HG03521 (cell line): Measurements from ENCODE around the gene REEP3.

Experiments used
- ATAC-seq: cut with Tn5 transposase; IDR thresholded peaks from one replicate; pipeline ENCODE4 v1.9.1; 2021; ENCODE audit warnings: mild to moderate bottlenecking, moderate library complexity; ENCODE audit not compliant: unreplicated experiment

REEP3 gene

GRCh38 chr10:63627396-63627795 lies 106.2 kb downstream of the REEP3 start:
- ATAC-seq, result no peak

DNA sequence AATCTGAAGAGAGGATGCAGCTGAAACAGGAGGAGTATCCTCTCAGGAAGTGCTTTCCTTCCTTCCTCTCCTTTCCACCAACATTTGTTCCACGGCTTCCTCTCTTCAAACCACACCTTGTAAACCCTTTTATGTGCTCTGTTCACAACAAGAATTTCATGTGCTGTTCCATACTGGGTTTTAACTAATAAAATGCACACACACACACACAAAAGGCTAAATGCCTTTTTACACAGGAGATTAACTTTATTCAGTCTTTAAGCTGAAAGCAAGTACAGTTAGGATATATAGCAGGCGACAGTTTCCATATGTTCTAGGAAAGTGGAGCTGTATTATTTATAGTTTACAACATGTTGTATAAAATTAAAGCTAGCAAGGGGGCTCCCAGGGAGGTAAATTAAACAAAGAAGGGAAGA lies 106.7 kb downstream of the REEP3 start:
- ATAC-seq, result no peak

DNA sequence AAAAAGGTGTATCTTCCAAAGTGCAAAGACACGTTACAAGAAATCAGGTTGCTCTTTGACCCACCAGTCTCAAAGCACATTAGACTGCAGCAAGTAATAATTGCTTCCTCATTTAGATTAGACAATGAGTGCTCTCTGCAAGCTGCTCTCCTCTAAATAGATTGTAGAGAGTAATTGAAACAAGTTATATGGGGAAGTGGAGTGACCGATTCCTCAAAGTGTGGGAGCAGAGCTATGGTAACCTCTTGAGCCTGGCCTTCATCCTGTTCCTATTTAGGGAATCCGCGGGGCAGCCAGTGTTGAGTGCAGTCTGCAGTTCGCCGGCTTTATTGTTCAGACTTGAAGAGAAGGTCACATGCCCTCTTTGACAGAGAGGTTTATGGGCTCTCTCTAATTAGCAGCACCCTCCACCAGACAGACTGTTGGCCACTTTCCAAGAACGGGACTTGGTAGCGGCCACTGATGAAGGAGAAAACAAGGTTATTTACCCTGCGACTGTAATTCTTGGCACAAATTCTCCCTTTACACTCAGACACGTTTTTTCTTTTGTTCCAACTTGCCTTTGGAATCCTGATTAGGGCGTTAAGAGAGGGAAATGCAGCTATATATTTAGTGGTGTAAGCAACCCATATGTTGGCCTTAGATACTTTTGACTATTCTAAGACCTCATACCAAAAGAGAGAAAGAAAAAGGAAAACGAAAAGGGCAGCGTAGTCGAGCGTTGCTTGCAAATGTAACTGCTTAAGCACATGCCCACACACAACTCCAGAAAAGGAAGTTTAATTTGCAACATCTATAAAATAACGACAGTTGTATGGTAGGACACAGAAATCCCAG lies 107.5 kb downstream of the REEP3 start:
- ATAC-seq, result peak; percentile 19

DNA sequence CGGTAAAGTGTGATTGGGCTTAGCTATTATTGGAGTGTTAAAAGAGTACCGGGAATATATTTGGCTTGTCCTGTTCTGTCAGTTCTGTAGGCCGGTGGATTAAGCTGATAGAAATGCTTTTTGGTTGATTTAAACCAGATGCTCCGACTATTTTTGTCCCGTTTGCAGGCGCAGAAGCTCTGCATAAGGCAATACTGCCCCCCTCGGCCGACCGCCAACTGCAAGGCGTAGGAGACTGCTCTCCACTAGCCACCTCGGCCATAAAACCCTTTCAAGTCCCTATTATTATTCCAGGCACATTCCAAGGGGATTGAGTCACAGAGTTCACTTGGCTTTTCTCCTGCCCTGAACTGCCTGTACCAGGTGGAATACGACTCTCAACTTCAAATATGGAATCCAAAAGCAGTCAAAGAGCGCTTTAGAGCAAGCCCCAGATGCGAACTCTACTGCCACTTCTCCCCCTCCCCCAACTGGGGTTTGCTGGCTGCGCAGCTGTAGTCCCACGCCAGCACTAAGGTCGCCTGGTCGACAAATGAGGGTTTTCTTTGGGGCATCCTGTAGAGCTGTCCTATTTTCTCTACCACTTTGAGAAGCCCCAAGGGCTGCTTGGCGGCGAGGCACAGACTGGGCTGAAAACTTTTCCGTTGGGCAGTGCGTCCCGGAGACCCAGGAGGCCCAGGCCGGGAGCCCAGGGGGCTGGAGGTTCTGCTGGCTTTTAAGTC lies 108.3 kb downstream of the REEP3 start:
- peak; percentile 48 for ATAC-seq

- ATAC-seq, result peak; percentile 65
These were observed 109.1 kb downstream of the REEP3 start for GRCh38 chr10:63630085-63630930.

- ATAC-seq, result no peak
These were observed 109.9 kb downstream of the REEP3 start for GRCh38 chr10:63630931-63631680.

- no peak for ATAC-seq
These were observed 110.8 kb downstream of the REEP3 start for GRCh38 chr10:63631991-63632390.

- ATAC-seq, result no peak
These were observed 112.7 kb downstream of the REEP3 start for GRCh38 chr10:63633677-63634487.

DNA sequence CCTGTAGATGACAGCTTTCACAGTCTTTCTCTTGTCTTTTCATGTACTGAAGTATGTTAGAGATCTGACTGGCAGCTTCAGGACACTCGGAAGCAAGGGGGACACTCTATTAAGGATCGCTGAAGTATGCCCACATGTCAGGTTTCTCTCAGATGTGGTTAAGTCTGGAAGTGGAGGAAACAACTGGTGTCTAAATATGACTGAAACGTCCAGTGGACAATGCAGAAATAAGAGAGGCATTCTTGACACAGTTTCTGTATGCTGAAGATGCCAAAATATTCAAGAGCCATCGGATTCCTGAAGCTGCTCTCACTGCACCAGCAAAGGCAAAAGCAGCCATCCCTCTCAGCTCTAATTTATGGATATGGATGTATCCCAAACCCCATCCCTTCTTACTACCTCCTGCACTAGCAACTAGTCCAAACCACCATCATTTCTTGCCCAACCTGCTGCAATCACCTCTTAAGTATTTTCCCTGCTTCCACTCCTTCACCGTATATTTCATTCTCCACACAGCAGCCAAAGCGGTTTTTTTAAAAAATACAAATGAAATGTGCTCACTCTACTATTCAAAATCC lies 113.4 kb downstream of the REEP3 start:
- ATAC-seq, result no peak

- no peak for ATAC-seq
These were observed 115.6 kb downstream of the REEP3 start for GRCh38 chr10:63636812-63637211.

DNA sequence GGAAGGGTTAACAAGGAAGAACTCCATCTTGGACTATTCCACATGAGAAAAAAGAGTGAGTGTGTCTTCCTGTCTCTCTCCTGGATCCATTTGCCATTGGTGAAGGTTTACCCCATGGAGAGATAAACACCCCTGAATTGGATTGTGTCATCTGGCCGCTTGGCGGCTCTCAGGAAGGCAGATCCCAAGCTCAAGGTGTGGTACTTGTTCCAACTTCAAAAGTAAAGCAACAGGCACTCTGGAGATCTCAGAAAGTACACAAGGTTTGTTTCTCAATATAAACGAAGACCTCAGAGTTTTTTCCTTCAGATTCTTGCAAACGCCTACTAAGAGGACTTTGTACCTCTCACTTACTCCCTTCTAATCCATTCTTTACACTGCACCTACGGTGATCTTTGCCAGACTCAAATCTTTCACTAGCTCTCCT lies 116.7 kb downstream of the REEP3 start:
- no peak for ATAC-seq

GRCh38 chr10:63641366-63641765 lies 120.2 kb downstream of the REEP3 start:
- ATAC-seq, result no peak

DNA sequence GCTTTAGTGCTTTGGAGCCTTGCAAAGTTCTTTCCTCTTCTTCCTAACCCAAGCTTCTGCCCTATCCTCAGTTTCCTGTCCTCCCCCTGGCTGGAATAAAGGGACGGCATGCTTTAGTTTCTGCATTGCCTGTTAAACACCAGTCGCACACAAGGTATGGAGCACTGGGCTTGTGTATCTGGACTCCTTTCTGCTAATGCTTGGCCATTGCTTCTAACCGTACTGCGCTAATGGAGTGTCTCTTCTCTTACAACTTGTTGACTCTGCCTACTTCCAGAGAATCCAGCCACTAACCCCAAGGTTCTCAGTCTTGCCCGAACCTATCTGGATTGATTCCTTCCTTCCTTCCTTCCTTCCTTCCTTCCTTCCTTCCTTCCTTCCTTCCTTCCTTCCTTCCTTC lies 120.6 kb downstream of the REEP3 start:
- ATAC-seq, result no peak

DNA sequence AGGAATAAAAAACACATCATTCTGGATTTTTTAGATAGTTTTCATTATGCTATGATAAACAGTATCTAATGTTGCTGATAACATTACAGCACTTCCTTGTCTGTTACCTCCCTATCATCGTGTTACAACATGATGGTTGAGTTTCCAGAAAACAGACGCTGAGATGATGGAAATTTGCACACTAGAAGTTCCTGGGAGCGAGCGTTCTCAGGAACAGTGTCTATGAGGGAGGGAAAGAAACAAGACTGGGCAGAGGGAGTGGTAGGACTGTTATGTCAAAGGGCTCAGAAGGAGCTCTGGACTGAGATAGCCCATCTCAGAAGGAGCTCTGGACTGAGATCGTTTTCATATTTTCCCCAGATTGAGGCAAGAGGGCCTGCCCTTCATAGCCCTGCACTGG lies 121.6 kb downstream of the REEP3 start:
- no peak for ATAC-seq

DNA sequence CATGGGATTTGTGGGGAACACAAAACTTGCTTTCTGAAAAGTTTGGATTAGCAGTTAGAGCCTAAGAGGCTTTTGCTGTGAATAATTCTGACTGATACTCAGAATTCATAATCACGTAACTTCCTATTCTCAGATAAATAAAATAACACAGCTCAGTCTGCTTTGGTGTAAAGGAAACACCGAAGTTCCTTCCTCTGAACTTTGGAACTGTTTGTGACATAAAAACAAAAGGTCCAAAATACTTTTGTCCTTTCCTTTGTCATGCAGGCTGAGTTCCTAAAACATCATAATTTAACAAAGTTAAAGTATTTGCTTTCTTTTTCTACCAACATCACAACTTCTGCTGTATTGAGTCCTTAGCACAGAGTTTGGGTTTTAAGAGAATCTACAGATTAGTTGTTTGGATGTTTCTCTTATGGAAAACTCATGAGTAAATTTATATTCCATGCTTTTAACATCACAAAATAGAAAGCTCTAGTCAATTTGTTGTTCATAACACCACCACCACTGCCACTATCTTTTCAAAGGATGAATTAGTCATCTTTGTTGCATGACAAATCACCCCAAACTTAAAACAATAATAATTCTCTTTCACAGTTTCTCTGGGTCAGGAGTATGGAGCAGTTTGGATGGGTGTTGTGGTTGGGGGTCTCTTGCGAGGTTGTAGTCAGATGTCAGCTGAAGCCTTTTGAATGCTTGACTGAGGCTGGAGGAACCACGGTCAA lies 123.4 kb downstream of the REEP3 start:
- no peak for ATAC-seq

GRCh38 chr10:63645195-63645594 lies 124.0 kb downstream of the REEP3 start:
- ATAC-seq, result no peak

DNA sequence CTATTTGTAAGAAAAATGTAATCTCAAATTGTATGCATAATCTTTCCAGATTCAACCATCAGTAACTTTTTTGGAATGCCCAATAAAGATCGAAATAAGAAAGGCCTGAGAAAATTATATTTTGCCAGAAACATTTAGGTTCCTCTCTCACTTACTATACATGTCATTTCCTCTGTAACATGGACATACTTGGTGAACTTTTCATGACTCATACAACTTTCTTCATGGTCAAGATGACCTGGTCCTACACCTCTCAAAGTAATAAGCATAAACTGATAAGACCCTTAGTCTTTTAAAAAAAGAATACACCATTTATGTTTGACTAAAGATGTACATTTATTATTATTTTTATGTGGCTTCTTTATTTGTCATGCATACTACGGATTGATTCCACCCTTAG lies 125.3 kb downstream of the REEP3 start:
- no peak for ATAC-seq

DNA sequence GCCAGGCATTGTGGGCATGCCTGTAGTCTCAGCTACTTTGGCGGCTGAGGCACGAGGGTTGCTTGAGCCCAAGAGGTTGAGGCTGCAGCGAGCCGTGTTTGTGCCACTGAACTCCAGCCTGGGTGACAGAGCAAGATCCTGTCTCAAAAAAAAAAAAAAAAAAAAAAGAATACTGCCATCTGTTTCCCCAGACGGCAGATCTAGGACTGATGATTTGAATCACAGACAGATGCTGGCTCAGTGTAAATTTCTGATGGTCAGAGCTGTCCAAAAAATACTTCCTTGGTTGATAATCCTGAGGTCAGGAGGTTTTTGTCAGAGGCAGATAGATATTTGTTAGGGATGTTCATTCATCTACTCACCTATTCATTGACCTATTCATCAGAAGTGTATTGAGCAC lies 130.7 kb downstream of the REEP3 start:
- no peak for ATAC-seq

GRCh38 chr10:63653747-63654146 lies 132.5 kb downstream of the REEP3 start:
- no peak for ATAC-seq
